HG03432 (cell line): ENCODE measurements around the gene TASL.
"Not testable (repeated sequence)": the region's sequence is repeated elsewhere in the genome, so short reads cannot be mapped to it uniquely, and the experiment has no call there.

Experiments
- ATAC-seq: cut with Tn5 transposase; IDR thresholded peaks from one replicate; pipeline ENCODE4 v1.9.1; 2021; ENCODE audit warnings: mild to moderate bottlenecking, moderate library complexity; ENCODE audit not compliant: unreplicated experiment

Gene TASL, protein sequence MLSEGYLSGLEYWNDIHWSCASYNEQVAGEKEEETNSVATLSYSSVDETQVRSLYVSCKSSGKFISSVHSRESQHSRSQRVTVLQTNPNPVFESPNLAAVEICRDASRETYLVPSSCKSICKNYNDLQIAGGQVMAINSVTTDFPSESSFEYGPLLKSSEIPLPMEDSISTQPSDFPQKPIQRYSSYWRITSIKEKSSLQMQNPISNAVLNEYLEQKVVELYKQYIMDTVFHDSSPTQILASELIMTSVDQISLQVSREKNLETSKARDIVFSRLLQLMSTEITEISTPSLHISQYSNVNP

DNA sequence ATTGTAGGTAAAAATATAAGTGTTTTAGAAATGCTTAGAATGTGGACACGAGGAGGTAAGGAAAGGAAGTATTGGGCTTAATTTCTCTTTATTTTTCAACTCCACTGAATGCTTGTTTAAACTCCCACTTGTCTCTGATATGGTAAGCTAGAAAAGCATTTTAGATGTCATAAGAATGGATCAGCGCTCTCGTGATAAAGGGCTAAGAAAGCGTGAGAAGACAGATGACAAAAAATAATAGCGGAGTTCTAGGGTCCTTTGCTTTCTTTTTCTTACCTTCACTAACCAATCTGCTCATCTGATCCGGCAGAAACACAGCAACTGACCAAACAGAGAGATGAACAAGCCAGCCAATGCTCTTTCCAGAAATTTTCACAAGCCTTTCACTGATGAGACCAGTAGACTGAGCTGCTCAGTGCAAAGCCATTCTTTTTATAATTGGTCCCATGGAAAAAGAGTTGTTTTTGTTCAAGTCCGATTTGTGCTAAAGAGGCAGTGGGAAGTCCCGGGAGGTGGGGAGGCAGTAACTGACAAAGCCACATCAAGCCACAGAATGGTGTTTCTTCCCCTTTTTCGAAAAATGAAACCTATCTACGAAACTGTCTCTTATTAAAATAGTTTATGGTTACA is at the start of gene TASL:
TSS of gene TASL (minus strand) at position 405 of the 630 bp plus-strand sequence. CDS start 17,411 bp downstream, outside the sequence.
- peak; percentile 86 for ATAC-seq

DNA sequence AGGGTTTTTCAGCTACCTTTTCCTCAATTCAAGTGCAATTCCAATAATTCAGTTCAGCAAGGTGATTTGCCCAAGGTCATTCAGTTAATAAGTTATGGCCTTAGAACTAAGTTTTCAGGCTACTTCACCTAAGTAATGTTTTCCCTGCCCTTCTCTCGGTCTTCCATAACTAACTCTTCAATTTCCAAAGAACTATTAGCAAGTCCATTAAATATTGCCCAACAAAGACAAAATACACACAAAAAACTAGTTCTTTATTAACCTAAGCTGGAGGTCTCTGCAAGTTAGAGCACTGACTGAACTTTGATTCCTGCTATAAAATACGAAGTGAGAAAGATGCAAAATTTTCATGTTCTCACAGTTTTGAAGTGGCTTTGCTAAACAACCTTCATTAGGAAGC is 48.8 kb upstream of the TASL start:
- no peak for ATAC-seq

DNA sequence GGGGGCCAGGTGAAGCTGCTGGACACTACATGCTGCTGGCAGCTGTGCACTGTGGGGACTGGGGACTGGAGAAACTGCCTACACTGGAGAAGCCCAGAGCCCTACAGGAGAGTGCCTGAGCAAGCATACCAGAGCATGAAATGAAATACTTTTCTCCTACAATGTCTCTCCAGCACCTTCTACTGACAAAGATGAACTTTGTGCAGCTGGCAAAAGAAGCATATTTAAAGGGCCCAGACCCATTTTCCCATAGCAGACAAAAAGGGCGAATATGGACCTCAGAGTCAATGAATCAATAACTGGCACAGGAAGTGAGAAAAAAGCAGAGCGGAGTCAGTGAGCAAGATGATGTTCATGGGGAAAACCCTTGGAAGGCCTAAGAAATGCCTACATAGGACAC is 44.8 kb upstream of the TASL start:
- ATAC-seq: no peak

DNA sequence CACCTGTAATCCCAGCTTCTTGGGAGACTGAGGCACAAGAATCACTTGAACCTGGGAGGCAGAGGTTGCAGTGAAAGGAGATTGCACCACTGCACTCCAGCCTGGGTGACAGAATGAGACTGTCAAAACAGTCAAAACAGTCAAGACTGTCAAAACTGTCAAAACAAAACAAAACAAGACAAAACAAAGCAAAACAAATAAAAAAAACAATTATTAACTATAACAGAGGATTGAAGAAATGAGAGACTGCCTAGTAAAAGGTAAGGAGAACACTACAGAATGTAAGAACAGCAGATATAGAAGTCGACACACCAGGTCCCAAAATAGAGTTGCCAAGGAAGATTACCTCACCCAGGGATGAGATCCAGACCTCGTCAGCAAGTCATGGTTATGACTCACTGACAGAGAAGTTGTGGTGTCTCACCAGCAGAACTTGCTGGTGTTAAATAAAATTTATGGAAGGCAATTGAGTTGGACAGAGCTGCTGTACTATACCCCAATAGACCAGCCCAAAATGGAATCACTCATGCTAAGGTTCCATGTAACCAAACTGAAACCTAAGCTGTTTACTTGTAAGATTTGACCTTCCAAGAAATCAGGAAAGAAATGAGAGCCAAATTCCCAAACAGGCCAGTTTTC is 43.5 kb upstream of the TASL start:
- no peak for ATAC-seq

DNA sequence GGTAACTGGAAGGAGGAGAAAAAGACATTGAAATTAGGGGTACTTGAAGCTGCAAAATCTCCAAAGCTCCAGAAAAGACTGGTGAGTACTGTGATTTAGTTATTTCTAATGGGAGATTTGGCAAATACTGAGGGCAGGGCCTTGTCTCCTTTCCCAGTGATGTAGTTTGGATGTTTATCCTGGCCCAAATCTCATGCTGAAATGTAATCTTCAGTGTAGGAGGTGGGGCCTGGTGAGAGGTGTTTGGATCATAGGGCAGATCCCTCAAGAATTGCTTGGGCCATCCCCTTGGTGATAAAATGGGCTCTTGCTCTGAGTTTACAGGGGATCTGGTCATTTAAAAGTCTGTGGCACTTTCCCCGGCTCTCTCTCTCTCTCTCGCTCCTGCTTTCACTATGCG is 42.6 kb upstream of the TASL start:
- no peak for ATAC-seq

DNA sequence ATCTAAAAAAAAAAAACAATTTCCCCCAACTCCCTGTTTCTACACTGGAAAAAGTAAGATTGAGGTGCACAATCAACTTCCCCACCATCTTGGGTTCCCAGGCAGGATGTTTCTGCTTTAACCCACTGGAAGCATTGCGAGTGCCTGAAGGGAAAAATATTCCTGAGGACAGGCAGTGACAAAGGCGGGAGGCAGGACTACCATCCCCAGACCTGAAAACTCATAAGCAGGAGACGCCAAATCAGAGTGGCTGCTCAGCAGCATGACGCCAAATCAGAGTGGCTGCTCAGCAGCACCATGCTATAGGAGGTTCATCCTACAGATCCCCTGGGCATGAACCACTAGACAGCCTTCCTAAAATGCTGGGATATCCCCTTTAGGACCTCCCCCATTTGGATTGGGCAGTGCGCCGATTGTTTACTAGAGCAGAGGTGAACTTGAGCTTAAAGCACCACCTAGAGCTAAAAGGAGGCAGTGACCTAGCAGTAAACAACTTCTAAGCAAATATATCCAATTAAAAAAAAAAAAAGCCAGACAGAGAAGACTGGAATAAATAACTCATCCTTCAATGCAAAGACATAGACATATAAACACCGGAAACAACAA is 40.7 kb upstream of the TASL start:
- no peak for ATAC-seq

DNA sequence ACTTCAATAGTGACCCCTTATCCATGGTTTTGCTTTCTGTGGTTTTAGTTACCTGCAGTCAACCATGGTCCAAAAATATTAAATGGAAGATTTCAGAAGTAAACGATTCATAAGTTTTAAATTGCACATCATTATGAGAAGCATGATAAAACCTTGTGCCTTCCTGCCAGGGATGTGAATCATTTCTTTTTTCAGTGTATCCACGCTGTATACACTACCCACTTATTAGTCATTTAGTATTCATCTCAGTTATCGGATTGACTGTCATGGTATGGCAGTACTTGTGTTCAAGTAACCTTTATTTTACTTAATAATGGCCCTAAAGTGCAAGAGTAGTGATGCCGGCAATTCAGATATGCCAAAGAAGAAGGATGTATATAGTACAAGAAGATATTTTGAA is 37.7 kb upstream of the TASL start:
- ATAC-seq: no peak

DNA sequence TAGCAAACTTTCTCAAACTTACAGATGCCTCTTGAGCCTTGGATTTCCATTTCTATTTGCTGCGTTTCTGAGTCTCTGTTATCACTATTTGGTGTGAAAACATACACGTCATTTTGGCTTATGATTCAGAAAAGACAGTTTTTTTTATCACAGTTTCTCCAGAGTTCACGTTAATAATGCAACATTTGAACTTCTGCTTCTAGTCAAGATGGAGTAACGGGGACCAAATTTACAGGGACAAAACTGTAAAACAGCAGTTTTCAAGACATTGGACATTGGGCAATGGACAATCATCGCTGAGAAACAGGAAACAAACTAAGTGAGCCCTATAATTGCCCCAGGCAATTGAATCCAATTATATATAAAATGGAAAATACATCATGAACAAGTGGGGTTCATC is 36.2 kb upstream of the TASL start:
- ATAC-seq: no peak

DNA sequence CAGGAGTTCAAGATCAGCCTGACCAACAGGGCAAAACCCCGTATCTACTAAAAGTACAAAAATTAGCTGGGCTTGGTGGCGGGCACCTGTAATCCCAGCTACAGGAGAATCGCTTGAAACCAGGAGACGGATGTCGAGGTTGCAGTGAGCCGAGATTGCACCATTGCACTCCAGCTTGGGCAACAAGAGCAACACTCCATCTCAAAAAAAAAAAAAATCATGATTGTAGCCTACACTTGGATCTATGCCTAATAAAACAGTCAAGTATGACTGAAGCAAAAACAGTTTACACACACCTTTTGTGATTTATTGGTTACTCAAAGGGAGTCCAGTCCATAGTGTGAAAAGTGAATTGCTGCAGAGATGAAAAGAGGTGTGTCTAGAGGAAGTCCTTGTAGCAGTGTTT is 34.7 kb upstream of the TASL start:
- no peak for ATAC-seq

DNA sequence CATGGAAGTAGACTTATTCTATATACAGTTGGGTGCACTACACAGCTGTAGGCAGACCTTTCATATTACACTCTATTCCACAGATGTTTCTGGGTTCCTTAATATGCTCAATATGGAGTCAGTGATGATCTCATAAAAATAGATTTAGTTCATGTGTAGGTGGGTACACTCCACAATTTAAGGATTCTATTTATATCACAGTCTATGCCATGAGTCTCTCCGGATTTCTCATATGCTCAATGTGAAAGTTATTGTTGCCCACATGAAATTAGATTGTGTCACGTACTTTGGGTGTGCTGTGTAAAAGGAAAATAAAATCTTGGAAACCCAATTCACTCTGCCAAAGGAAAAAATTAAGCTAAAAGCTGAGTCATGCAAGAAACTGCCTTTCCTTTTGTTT is 32.5 kb upstream of the TASL start:
- no peak for ATAC-seq

DNA sequence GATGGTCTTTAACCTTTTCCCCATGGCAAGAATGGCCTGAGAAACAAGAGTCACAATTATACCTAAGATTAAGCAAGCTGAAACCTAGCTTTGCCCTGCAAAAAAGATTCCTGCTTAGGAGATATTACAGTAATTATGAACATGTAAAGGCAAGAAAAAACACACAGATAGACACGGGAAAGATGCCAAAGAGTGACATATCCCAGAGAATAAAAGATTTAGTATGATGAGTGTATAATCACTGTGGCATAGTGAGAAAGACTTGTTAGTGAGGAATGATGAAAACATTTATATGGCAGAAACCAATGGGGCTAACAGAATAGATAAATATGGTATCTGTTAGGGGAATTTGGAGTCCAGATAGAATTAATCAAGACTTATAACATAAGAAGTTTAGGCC is 29.6 kb upstream of the TASL start:
- ATAC-seq: no peak

DNA sequence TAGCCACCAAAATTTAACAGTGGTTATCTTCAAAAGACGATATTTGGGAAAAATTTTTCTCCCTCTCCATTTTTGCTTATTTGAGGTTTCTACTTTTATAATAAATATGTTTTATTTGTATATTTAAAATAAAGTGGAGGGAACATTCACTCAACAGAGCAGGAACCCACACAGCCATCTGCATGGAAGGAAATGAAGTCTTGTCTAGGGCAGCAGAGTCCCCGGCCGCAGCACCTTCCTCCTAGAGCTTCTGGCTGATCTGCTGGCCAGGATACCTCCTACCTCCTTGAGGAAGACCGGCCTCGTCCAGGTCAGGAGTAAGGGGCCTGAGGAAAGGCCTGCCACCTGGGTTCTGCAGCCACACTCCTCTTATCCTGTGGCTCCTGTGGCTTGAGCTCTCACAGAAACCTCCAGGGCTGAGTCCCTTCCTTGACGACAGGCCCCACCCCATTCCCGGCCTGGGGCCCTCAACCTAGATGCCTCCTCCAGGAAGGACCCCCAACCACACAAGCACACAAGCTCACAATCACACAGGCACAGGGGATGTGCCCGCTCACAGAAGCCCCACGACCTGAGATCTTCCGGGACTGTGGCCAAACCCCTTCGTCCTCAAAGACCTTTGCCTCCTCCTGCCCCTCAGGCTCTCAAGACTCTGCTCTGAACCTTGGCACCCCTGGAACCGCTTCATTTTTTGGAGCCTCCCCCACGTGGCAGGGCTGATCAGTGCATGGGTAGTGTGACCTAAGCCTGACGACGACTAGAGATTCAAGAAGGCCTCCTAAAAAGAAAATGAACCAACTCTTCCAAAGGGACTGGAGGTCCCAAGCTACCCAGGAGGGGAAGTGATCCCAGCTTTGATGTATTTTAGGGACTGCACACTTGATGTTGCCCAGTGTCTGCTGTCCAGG is 23.0 kb upstream of the TASL start:
- ATAC-seq: not testable (repeated sequence)

DNA sequence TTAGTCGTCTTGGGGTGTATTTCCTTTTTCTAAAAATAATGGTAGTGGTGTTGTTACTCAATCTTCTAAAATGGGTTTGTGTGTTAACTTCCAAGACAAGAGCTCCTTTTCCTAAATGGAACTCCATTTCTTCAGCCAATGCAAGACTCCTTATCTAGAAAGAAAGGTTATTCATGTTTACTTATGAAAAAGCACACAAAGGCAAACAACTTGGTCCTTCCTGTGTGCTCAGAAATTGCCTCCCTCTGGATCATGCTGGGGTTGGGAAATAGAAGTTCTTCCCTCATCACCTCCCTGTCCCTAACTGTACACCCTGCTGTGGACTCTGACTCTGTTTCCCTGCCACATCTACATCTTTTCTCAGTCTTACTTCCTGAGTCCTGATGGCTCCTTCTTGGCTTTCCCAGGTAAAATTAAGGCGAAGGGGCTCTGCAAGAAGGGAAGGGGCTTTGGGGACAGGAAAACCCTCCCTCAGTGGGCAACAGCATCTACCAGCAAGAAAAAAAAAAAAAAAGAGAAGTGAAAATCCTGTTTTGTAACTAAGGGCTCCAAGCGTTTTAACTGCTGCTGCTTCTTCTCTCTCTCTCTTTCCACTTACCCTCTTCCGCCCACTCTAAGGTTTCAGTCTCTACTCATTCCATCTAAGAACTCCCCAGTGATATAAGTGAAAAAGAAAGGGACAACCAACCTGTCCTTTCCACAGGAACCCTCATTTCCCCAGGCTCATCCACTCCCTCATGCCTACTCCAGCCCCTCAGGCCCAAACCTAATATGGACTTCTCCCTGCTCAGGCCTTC is 19.8 kb upstream of the TASL start:
- peak; percentile 91 for ATAC-seq

DNA sequence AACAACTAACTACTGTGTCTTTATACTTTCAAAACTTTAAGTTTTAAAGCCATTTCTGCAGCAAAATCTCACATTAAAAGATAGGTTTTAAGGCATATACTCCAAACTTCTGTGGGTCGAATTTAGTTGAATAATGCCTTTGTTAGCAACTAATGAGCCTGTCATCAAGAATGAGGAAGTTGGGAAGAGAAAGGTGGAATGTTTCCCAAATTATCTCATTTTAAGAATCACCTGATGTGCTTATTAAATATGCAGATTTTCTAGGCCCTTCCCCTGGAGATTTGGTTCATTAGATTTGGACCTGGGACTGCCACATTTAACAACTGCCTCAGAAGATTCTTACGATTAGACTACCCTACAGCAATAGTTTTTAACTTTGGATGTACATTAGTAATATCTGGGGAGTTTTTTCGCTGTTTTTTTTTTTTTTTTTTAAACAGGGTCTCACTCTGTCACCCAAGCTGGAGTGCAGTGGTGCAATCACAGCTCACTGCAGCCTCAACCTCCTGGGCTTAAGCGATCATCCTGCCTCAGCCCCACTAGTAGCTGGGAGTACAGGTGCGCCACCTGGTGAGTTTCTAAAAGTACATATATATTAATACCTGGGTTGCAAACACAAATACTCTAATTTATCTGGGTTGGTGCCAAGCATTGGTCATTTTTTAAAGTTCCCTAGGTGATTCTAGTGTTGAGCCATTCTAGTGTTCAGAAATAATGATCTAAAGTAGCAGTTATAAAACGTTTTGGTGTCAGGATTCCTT is 16.1 kb upstream of the TASL start:
- peak; percentile 55 for ATAC-seq

DNA sequence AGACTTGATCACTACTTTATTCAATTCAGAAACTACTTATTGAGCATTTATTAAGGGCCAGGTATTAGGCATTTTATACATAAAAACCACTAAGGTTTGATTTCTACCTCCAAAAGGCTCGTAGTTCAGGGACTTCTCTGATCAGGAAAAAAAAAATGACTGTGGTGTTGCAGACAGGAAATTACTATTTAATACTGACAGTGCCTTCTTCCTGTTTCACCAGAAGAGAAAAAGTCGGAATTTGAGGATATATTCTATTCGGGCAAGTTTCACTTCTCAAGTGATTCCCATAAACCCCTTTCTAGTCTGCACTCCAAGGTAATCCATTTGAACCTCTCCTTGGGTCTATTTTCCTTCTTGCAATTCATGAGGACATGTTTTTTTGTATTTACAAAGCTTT is 15.3 kb upstream of the TASL start:
- no peak for ATAC-seq

DNA sequence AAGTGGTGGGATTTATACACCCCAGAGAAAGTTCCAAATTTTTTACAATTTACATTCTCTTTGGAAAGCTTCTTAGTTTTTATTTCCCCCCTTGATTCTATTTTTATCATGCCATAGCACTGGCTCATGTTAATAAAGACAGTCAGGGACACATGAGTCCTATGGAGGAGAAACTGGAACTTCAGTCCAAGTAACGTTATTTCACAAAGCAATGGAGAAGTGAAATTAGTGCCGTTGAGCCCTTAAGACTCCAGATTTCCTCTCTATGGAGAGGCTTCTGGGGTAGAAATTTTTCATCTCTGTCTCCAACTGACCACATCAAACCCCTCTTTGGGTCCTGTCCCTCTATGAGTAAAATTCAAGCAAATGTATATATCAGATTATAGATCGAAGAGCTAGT is 12.8 kb upstream of the TASL start:
- ATAC-seq: no peak

DNA sequence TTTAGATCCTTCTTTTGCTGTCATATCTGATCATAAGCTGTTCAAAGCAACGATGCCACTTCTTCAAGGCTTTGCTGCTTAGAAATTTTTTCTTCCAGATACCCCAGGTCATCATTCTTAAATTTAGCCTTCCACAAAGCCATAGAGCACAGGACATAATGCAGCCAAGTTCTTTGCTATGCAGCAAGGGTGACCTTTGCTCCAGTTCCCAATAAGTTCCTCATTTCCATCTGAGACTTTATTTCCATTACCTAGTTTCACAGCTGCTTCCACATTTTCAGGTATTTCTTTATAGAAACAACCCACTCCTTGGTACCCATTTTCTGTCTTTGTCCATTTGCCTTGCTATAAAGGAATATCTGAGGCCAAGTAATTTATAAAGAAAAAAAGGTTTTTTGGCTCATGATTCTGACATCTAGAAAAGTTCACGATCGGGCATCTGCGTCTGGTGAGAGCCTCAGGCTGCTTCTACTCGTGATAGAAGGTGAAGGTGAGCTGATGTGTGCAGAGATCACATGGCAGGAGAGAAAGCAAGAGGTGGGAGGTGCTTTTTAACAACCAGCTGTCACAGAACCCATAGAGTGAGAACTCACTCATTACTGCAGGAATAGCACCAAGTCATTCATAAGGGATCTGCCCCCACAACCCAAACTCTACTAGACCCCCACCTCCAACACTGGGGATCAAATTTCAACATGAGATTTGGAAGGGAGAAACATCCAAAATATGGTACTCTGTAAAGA is 11.8 kb upstream of the TASL start:
- ATAC-seq: no peak

DNA sequence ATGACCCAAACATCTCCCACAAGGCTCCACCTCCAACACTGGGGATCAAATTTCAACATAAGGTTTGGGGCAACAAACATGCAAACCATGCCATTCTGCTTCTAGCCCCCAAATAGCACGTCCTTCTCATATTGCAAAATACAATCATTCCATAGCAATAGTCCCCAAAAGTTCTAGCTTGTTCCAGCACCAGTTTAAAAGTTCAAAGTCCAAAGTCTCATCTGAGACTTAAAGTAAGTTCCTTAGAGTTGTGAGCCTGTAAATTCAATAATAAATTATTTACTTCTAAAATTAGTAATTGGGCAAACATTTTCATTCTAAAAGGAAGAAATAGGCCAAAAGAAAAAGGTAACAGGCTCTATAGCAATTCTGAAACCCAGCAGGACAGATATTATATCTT is 8.9 kb upstream of the TASL start:
- ATAC-seq: no peak

DNA sequence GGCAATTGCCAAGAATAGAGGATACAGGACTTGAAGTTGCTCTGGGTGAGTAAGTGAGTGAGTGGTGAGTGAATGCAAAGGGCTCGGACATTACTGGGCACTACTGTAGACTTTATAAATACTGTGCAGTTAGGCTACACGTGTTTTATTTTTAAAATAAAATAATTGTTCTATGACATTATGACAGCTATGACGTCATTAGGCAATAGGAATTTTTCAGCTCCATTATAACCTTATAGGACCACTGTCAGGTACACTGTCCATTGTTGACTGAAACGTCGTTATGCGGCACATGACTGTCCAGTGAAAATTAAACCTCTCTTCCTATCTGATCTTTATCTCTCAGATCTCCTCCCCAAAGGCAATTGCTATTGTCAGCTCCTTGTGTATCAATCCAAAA is 5.1 kb upstream of the TASL start:
- ATAC-seq: no peak
